ENCODE data around the gene ABLIM2.

GRCh38 chr4:8188085-8188484, 29.5 kb upstream of the ABLIM2 start:
- TF ChIP-seq, protein P1, sequence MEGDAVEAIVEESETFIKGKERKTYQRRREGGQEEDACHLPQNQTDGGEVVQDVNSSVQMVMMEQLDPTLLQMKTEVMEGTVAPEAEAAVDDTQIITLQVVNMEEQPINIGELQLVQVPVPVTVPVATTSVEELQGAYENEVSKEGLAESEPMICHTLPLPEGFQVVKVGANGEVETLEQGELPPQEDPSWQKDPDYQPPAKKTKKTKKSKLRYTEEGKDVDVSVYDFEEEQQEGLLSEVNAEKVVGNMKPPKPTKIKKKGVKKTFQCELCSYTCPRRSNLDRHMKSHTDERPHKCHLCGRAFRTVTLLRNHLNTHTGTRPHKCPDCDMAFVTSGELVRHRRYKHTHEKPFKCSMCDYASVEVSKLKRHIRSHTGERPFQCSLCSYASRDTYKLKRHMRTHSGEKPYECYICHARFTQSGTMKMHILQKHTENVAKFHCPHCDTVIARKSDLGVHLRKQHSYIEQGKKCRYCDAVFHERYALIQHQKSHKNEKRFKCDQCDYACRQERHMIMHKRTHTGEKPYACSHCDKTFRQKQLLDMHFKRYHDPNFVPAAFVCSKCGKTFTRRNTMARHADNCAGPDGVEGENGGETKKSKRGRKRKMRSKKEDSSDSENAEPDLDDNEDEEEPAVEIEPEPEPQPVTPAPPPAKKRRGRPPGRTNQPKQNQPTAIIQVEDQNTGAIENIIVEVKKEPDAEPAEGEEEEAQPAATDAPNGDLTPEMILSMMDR (conservative IDR thresholded peaks at IDR 0.05; ENCODE audit: low read depth, low read length) = no peak
- TF ChIP-seq POLR2A (IDR thresholded peaks at IDR 0.05; ENCODE audit: low read depth, low read length) = no peak
